SK-N-MC (cell line): ENCODE measurements around the gene JAKMIP1.

ENCODE experiments used
- EZH2 ChIP-seq: fragments of 200-600 bp; sonication (generic); IDR thresholded peaks from one replicate; pipeline ENCODE4 v1.6.1; 2017; ENCODE audit warnings: antibody characterized with exemption
- FOXP2 ChIP-seq: optimal IDR thresholded peaks from 2 replicates; pipeline ENCODE3; 2011; ENCODE audit warnings: mild to moderate bottlenecking, moderate library complexity; ENCODE audit not compliant: insufficient read depth; ENCODE audit errors: extremely low read length, control extremely low read depth
- POLR2AphosphoS5 ChIP-seq: IDR thresholded peaks from 2 replicates; pipeline ENCODE4 v1.6.1; 2012; ENCODE audit warnings: mild to moderate bottlenecking, low read depth, low read length, borderline replicate concordance

DNA sequence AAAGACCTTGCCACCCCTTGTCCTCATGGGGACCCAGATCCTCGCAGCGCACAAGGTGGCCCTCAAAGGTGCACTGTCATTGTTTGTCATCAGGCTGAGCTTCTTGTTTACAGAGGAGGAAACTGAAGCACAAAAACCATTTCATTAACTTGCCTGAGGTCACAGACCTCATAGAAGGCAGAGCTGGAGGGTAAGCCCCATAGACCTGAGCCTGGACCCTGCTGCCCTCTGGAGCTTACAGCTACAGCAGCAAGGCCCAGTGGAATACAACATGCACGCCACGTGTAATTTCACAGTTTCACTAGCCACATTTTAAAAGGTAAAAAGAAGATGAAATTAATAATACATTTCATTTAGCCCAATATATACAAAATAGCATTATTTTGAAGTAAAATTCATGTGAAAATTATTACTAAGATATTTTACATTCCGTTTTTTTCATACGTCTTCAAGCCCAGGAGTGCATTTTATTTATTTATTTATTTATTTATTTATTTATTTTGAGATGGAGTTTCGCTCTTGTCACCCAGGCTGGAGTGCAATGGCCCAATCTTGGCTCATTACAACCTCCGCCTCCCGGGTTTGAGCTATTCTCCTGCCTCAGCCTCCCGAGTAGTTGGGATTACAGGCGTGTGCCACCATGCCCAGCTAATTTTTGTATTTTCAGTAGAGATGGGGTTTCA lies 8.8 kb downstream of the JAKMIP1 start:
- TF ChIP-seq EZH2, result no peak
- TF ChIP-seq POLR2AphosphoS5, result no peak
- TF ChIP-seq FOXP2, result no peak
